ENCODE measurements around the gene KRT33B.

DNA sequence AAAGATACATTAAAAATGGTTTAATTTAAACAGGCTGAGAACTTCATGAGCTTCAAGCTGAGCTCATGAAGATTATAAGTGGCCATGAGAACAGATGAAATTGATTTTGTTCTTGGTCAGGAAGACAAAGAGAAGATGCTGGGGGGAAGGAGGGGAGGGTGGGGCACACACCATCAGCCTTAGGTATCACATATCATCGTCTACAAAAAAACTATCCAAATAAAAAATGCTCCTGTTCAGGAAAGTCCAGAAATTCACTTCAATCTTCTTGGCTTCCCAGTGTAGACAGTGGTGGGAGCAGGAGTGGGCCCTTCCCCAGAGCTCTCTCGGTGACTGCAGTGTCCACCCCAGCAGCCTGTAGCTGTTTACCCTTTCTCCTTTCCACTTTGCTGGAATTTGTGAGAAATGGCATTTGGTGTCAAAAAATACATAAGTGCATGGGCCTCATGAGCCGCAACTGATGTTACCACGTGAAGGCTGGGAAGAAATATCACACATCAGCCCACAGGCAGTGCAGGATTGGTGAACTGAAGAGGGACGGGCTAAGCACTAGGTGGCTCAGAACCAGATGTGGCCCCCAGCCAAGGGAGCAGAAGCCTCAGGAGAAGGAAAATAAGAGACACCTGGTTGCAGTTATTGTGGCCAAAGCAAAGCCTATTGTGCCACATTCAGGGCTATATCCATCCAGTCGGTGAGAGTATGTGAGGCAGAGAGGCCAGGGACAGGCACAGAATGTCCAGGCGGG lies 48.7 kb upstream of the KRT33B start:
- TF ChIP-seq POLR2A (IDR thresholded peaks at IDR 0.05; ENCODE audit: low read depth, low read length) (no peak), POLR2AphosphoS5 (IDR thresholded peaks at IDR 0.05; ENCODE audit: low read depth, low read length) (no peak), TAF1 (IDR thresholded peaks at IDR 0.05; ENCODE audit: low read depth, low read length) (no peak)
